PC-3 (cell line): ENCODE measurements around the gene ETFA. TPM values are rescaled to one million over a fixed set of nuclear protein-coding genes. Genes with fewer than 3 reads are reported as not detected.

Experiments used
- ATAC-seq: fragments of 200-7000 bp; cut with Tn5 transposase; 2 replicates; pipeline ENCODE4 v1.9.1; 2020; ENCODE audit warnings: mild to moderate bottlenecking, moderate library complexity
- BruUV-seq: library from RNA; stranded (reverse); fragments of 400-500 nt; replicated peaks from 2 replicates; lab custom pipeline; 2021; lab: Mats Ljungman, UMichigan
- CTCF ChIA-PET: fragments of 300-600 bp; sonication (Branson Sonifier 250); formaldehyde crosslinking; loops from one replicate; lab custom pipeline; 2022; ENCODE audit warnings: antibody characterized with exemption; lab: Charles Lee
- POLR2A ChIA-PET: fragments of 300-600 bp; sonication (Branson Sonifier 250); formaldehyde crosslinking; loops from one replicate; lab custom pipeline; 2022; ENCODE audit warnings: antibody characterized with exemption; ENCODE audit not compliant: unreplicated experiment; lab: Charles Lee
- DNase-seq: peaks from one replicate; pipeline ENCODE4 v3.0.0-alpha.2; 2015
- H2AFZ ChIP-seq: fragments of 300-600 bp; sonication (generic); 2 replicates; pipeline ENCODE4 v1.6.0; 2016; ENCODE audit warnings: antibody characterized with exemption, low read length
- H3F3A ChIP-seq: fragments of 300-600 bp; sonication (generic); one replicate; pipeline ENCODE4 v1.6.0; 2017; ENCODE audit warnings: antibody characterized with exemption, low read length, control low read depth, mild to moderate bottlenecking; ENCODE audit not compliant: unreplicated experiment
- H3K27ac ChIP-seq: fragments of 300-600 bp; sonication (generic); 2 replicates; pipeline ENCODE4 v1.5.1; 2016; ENCODE audit warnings: mild to moderate bottlenecking, low read length
- H3K27me3 ChIP-seq: fragments of 300-600 bp; sonication (generic); 2 replicates; pipeline ENCODE4 v1.6.1; 2016; ENCODE audit warnings: low read length, mixed read lengths
- H3K36me3 ChIP-seq: fragments of 300-600 bp; sonication (generic); 2 replicates; pipeline ENCODE4 v1.6.1; 2016; ENCODE audit warnings: low read depth, mixed run types, low read length, mixed read lengths
- H3K4me1 ChIP-seq: fragments of 300-600 bp; sonication (generic); 2 replicates; pipeline ENCODE4 v1.5.1; 2016; ENCODE audit warnings: low read length; ENCODE audit not compliant: insufficient read depth
- H3K4me2 ChIP-seq: fragments of 300-600 bp; sonication (generic); 2 replicates; pipeline ENCODE4 v1.6.0; 2016; ENCODE audit warnings: low read length
- H3K4me3 ChIP-seq: fragments of 300-600 bp; sonication (generic); 2 replicates; pipeline ENCODE4 v1.5.1; 2016; ENCODE audit warnings: mild to moderate bottlenecking, low read length, mixed read lengths
- H3K79me2 ChIP-seq: fragments of 300-600 bp; sonication (generic); 2 replicates; pipeline ENCODE4 v1.6.1; 2017; ENCODE audit warnings: low read length, mixed read lengths
- H3K9ac ChIP-seq: fragments of 300-600 bp; sonication (generic); 2 replicates; pipeline ENCODE4 v1.6.0; 2016; ENCODE audit warnings: mild to moderate bottlenecking, low read length
- H3K9me2 ChIP-seq: fragments of 300-600 bp; sonication (generic); replicated peaks from 2 replicates; pipeline ENCODE4 v1.6.1; 2016; ENCODE audit warnings: mixed run types, low read length, mixed read lengths
- H3K9me3 ChIP-seq: fragments of 300-600 bp; sonication (generic); 2 replicates; pipeline ENCODE4 v1.6.1; 2016; ENCODE audit warnings: low read length, mixed read lengths
- H4K20me1 ChIP-seq: fragments of 300-600 bp; sonication (generic); 2 replicates; pipeline ENCODE4 v1.6.1; 2016; ENCODE audit warnings: low read length, mixed read lengths
- CTCF ChIP-seq: fragments of 300-600 bp; sonication (generic); conservative IDR thresholded peaks from 2 replicates; pipeline ENCODE4 v1.5.1; 2017; ENCODE audit warnings: antibody characterized with exemption, low read depth, mild to moderate bottlenecking, low read length
- EZH2 ChIP-seq: fragments of 300-600 bp; sonication (generic); IDR thresholded peaks from one replicate; pipeline ENCODE4 v1.6.1; 2017; ENCODE audit warnings: antibody characterized with exemption, mild to moderate bottlenecking, low read length; ENCODE audit not compliant: unreplicated experiment
- EZH2phosphoT487 ChIP-seq: fragments of 300-600 bp; sonication (generic); IDR thresholded peaks from 2 replicates; pipeline ENCODE4 v1.6.1; 2018; ENCODE audit warnings: mild to moderate bottlenecking, antibody characterized with exemption, low read length, borderline replicate concordance
- intact Hi-C: fragments of 100-400 bp; cut with micrococcal nuclease; formaldehyde crosslinking; loops from 2 replicates; pipeline ENCODE4 v1.9.0; 2023
- total RNA-seq: library from RNA; depleted of rRNA; stranded (reverse); fragments of >200 nt; gene quantifications from 2 replicates; pipeline ENCODE4 v1.2.3, GENCODE V29; 2014

ETFA gene
- total RNA-seq, 1 experiment from 2014 or later: 160 TPM

GRCh38 chr15:76328958-76329357 lies 17.7 kb upstream of the ETFA start:
- DNase-seq: peak; percentile 63
- H3K36me3 ChIP-seq: no peaks in the 10 kb centered on the region
- ChIA-PET CTCF (no interaction called here), POLR2A (no interaction called here)
- H3K27me3 ChIP-seq: no peaks in the 10 kb centered on the region
- H3K4me1 ChIP-seq: peaks cover 18% of the 10 kb centered on the region
- H3K27ac ChIP-seq: peak overlapping the region; percentile 34
- no peaks in the 10 kb centered on the region for H4K20me1 ChIP-seq
- peak; percentile 55 for ATAC-seq
- H3K9ac ChIP-seq: no peak overlapping the region
- BruUV-seq: no TSS peak
- no peaks in the 10 kb centered on the region for H3K79me2 ChIP-seq
- intact Hi-C loops: no loop called here
- H3F3A ChIP-seq: no peaks in the 10 kb centered on the region
- no peak overlapping the region for H3K4me2 ChIP-seq
- no peak overlapping the region for H2AFZ ChIP-seq
- no peaks in the 10 kb centered on the region for H3K9me3 ChIP-seq
- no peaks in the 10 kb centered on the region for H3K9me2 ChIP-seq
- no peak for TF ChIP-seq CTCF
- TF ChIP-seq EZH2phosphoT487: no peak
- TF ChIP-seq EZH2: no peak
- H3K4me3 ChIP-seq: no peak overlapping the region

GRCh38 chr15:76328106-76328696 lies 16.9 kb upstream of the ETFA start:
- Histone ChIP-seq H4K20me1 (no peaks in the 10 kb centered on the region), H3K79me2 (no peaks in the 10 kb centered on the region), H3K27ac (peak overlapping the region; percentile 19; the same call in 1 of the 2 replicates), H3K9me2 (no peaks in the 10 kb centered on the region), H3K9me3 (no peaks in the 10 kb centered on the region), H3K27me3 (no peaks in the 10 kb centered on the region), H2AFZ (no peak overlapping the region), H3K4me2 (no peak overlapping the region), H3K4me3 (no peak overlapping the region), H3F3A (no peaks in the 10 kb centered on the region), H3K9ac (no peak overlapping the region), H3K36me3 (no peaks in the 10 kb centered on the region), H3K4me1 (peaks cover 18% of the 10 kb centered on the region)
- intact Hi-C loops: no loop called here
- ChIA-PET CTCF (no interaction called here), POLR2A (no interaction called here)
- no TSS peak for BruUV-seq
- ATAC-seq: no peak
- TF ChIP-seq CTCF: no peak
- no peak for TF ChIP-seq EZH2phosphoT487
- TF ChIP-seq EZH2: no peak
- DNase-seq: no peak
